ENCODE measurements around the gene CREG1.

The CREG1 gene

GRCh38 chr1:167502719-167503462 lies 50.7 kb downstream of the CREG1 start:
- H3K27me3 ChIP-seq (ENCODE audit: insufficient read depth, poor library complexity, severe bottlenecking), result no peaks in the 10 kb centered on the region
- no peak for DNase-seq (ENCODE audit: low read depth in 1 of 2, low spot score in 1 of 2)

GRCh38 chr1:167502192-167502551 lies 51.4 kb downstream of the CREG1 start:
- Histone ChIP-seq H3K4me3 (replicated peaks; ENCODE audit: insufficient read depth, low read length) (no peak overlapping the region), H3K27ac (replicated peaks) (no peak overlapping the region), H3K27me3 (ENCODE audit: insufficient read depth, poor library complexity, severe bottlenecking) (no peaks in the 10 kb centered on the region)
- TF ChIP-seq GABPA (IDR thresholded peaks at IDR 0.05; ENCODE audit: low read depth) (no peak), REST (IDR thresholded peaks at IDR 0.05; ENCODE audit: insufficient replicate concordance, low read depth) (no peak), POLR2AphosphoS5 (IDR thresholded peaks at IDR 0.05; ENCODE audit: low read depth) (no peak), CTCF (IDR thresholded peaks at IDR 0.05; ENCODE audit: insufficient read depth, low read length) (no peak), SPI1 (IDR thresholded peaks at IDR 0.05; ENCODE audit: borderline replicate concordance, low read depth) (no peak)
- no peak for DNase-seq (ENCODE audit: low read depth in 1 of 2, low spot score in 1 of 2)

More at GRCh38 chr1:167502719-167503462, 50.7 kb downstream of the CREG1 start:
- H3K27ac ChIP-seq (replicated peaks), result no peak overlapping the region
- H3K4me3 ChIP-seq (replicated peaks; ENCODE audit: insufficient read depth, low read length), result no peak overlapping the region
- TF ChIP-seq REST (IDR thresholded peaks at IDR 0.05; ENCODE audit: insufficient replicate concordance, low read depth) (no peak), CTCF (IDR thresholded peaks at IDR 0.05; ENCODE audit: insufficient read depth, low read length) (no peak)

GRCh38 chr1:167501515-167502191 lies 51.9 kb downstream of the CREG1 start:
- TF ChIP-seq SPI1 (IDR thresholded peaks at IDR 0.05; ENCODE audit: borderline replicate concordance, low read depth) (no peak), CTCF (IDR thresholded peaks at IDR 0.05; ENCODE audit: insufficient read depth, low read length) (no peak), REST (IDR thresholded peaks at IDR 0.05; ENCODE audit: insufficient replicate concordance, low read depth) (no peak), GABPA (IDR thresholded peaks at IDR 0.05; ENCODE audit: low read depth) (no peak), POLR2AphosphoS5 (IDR thresholded peaks at IDR 0.05; ENCODE audit: low read depth) (no peak)
- Histone ChIP-seq H3K27me3 (ENCODE audit: insufficient read depth, poor library complexity, severe bottlenecking) (no peaks in the 10 kb centered on the region), H3K27ac (replicated peaks) (no peak overlapping the region), H3K4me3 (replicated peaks; ENCODE audit: insufficient read depth, low read length) (no peak overlapping the region)
- DNase-seq (ENCODE audit: low read depth in 1 of 2, low spot score in 1 of 2), result no peak
